Dermis microvascular lymphatic vessel endothelial cell (primary cell): ENCODE measurements around the gene JAK1. TPM values are rescaled to one million over a fixed set of nuclear protein-coding genes. Genes with fewer than 3 reads are reported as not detected.

Source experiments
- DNase-seq, 2 donors: peaks; one replicate each; pipeline versions ENCODE4 v3.0.0 to v3.0.0-alpha.2; 2010; ENCODE audit warnings: low read depth in 2 of 2
- total RNA-seq: library from RNA; depleted of rRNA; stranded (reverse); fragments of >200 nt; gene quantifications from 2 replicates; pipeline ENCODE4 v1.2.1, GENCODE V29; 2014

The JAK1 gene
- total RNA-seq, 1 donor from 2014 or later: 137 TPM

GRCh38 chr1:64980745-64981600, 14.6 kb upstream of the JAK1 start:
- peak in 1 of 2 donors; percentile 45 for DNase-seq

- DNase-seq: no peak
These were observed 13.0 kb upstream of the JAK1 start for GRCh38 chr1:64979358-64979757.

- no peak for DNase-seq
These were observed 10.0 kb upstream of the JAK1 start for GRCh38 chr1:64976361-64976760.

GRCh38 chr1:64975740-64976139, 9.4 kb upstream of the JAK1 start:
- DNase-seq: no peak

- no peak for DNase-seq
These were observed 8.8 kb upstream of the JAK1 start for GRCh38 chr1:64975127-64975526.

- DNase-seq: no peak
These were observed 8.0 kb upstream of the JAK1 start for GRCh38 chr1:64974288-64974825.

GRCh38 chr1:64973061-64973647, 6.8 kb upstream of the JAK1 start:
- DNase-seq: no peak

- DNase-seq: no peak
These were observed 3.1 kb upstream of the JAK1 start for GRCh38 chr1:64969305-64970046.

GRCh38 chr1:64967381-64967780, 1.0 kb upstream of the JAK1 start:
- no peak for DNase-seq

- DNase-seq: peak in 1 of 2 donors; percentile 84
These were observed 787 bp downstream of the JAK1 start for GRCh38 chr1:64965366-64966157.

- DNase-seq: no peak
These were observed 2.9 kb downstream of the JAK1 start for GRCh38 chr1:64963466-64963865.

- DNase-seq: peak in 1 of 2 donors; percentile 43
These were observed 3.9 kb downstream of the JAK1 start for GRCh38 chr1:64962441-64962840.

- DNase-seq: no peak
These were observed 4.4 kb downstream of the JAK1 start for GRCh38 chr1:64961923-64962322.

GRCh38 chr1:64960731-64961130, 5.6 kb downstream of the JAK1 start:
- no peak for DNase-seq

- DNase-seq: no peak
These were observed 6.4 kb downstream of the JAK1 start for GRCh38 chr1:64959986-64960385.

GRCh38 chr1:64956733-64957441, 9.5 kb downstream of the JAK1 start:
- DNase-seq: no peak

- no peak for DNase-seq
These were observed 10.2 kb downstream of the JAK1 start for GRCh38 chr1:64956010-64956640.

GRCh38 chr1:64955097-64956009, 11.0 kb downstream of the JAK1 start:
- DNase-seq: no peak

GRCh38 chr1:64953241-64953640, 13.1 kb downstream of the JAK1 start:
- no peak for DNase-seq
